ENCODE data around the gene NLRC5.

Gene NLRC5

GRCh38 chr16:56950455-56950854 is 38.9 kb upstream of the NLRC5 start:
- Mint-ChIP-seq H3K27me3 (no peaks in the 10 kb centered on the region), H3K9me3 (no peaks in the 10 kb centered on the region), H3K4me1 (ENCODE audit: low read depth) (peaks cover 61% of the 10 kb centered on the region), H3K27ac (peak overlapping the region; percentile 69), H3K4me3 (no peak overlapping the region), H3K36me3 (ENCODE audit: low read depth) (peaks cover 14% of the 10 kb centered on the region)
- intact Hi-C loops (cut with micrococcal nuclease), result no loop called here

GRCh38 chr16:56950881-56951771 is 38.2 kb upstream of the NLRC5 start:
- peak overlapping the region; percentile 69 for H3K27ac Mint-ChIP-seq
- intact Hi-C loops (cut with micrococcal nuclease), result no loop called here

GRCh38 chr16:56953006-56953405 is 36.4 kb upstream of the NLRC5 start:
- Mint-ChIP-seq H3K9me3 (no peaks in the 10 kb centered on the region), H3K27ac (peak overlapping the region; percentile 21), H3K4me1 (ENCODE audit: low read depth) (peaks cover 46% of the 10 kb centered on the region), H3K27me3 (no peaks in the 10 kb centered on the region), H3K36me3 (ENCODE audit: low read depth) (peaks cover 7% of the 10 kb centered on the region), H3K4me3 (no peak overlapping the region)
- intact Hi-C loops (cut with micrococcal nuclease), result no loop called here

More at GRCh38 chr16:56950881-56951771, 38.2 kb upstream of the NLRC5 start:
- Mint-ChIP-seq H3K4me1 (ENCODE audit: low read depth) (peaks cover 61% of the 10 kb centered on the region), H3K27me3 (no peaks in the 10 kb centered on the region), H3K36me3 (ENCODE audit: low read depth) (peaks cover 9% of the 10 kb centered on the region), H3K4me3 (peak overlapping the region; percentile 18), H3K9me3 (no peaks in the 10 kb centered on the region)

GRCh38 chr16:56956076-56956475 is 33.3 kb upstream of the NLRC5 start:
- Mint-ChIP-seq H3K9me3 (no peaks in the 10 kb centered on the region), H3K4me3 (no peak overlapping the region), H3K4me1 (ENCODE audit: low read depth) (peaks cover 42% of the 10 kb centered on the region), H3K27ac (no peak overlapping the region), H3K27me3 (peaks cover 2% of the 10 kb centered on the region), H3K36me3 (ENCODE audit: low read depth) (no peaks in the 10 kb centered on the region)
- intact Hi-C loops (cut with micrococcal nuclease), result no loop called here

- Mint-ChIP-seq H3K9me3 (no peaks in the 10 kb centered on the region), H3K4me1 (ENCODE audit: low read depth) (peaks cover 42% of the 10 kb centered on the region), H3K27me3 (peaks cover 2% of the 10 kb centered on the region), H3K27ac (no peak overlapping the region), H3K36me3 (ENCODE audit: low read depth) (no peaks in the 10 kb centered on the region), H3K4me3 (no peak overlapping the region)
- intact Hi-C loops (cut with micrococcal nuclease), result no loop called here
These were observed 32.6 kb upstream of the NLRC5 start for GRCh38 chr16:56956756-56957155.

GRCh38 chr16:56960681-56961281 is 28.6 kb upstream of the NLRC5 start:
- Mint-ChIP-seq H3K4me1 (ENCODE audit: low read depth) (peaks cover 50% of the 10 kb centered on the region), H3K27me3 (peaks cover 4% of the 10 kb centered on the region), H3K27ac (no peak overlapping the region), H3K9me3 (no peaks in the 10 kb centered on the region), H3K36me3 (ENCODE audit: low read depth) (no peaks in the 10 kb centered on the region), H3K4me3 (no peak overlapping the region)
- intact Hi-C loops (cut with micrococcal nuclease), result loop anchor here (10.0 kb wide), 1 partner anchor 204 kb away; no protein-coding TSS in a partner anchor

GRCh38 chr16:56961386-56961785 is 28.0 kb upstream of the NLRC5 start:
- peaks cover 56% of the 10 kb centered on the region for H3K4me1 Mint-ChIP-seq (ENCODE audit: low read depth)
- H3K4me3 Mint-ChIP-seq, result no peak overlapping the region
- no peaks in the 10 kb centered on the region for H3K9me3 Mint-ChIP-seq
- no peaks in the 10 kb centered on the region for H3K36me3 Mint-ChIP-seq (ENCODE audit: low read depth)
- H3K27me3 Mint-ChIP-seq, result peaks cover 4% of the 10 kb centered on the region
- no peak overlapping the region for H3K27ac Mint-ChIP-seq
- intact Hi-C loops (cut with micrococcal nuclease), result loop anchor here (10.0 kb wide), 1 partner anchor 203 kb away; no protein-coding TSS in a partner anchor

- Mint-ChIP-seq H3K9me3 (no peaks in the 10 kb centered on the region), H3K36me3 (ENCODE audit: low read depth) (no peaks in the 10 kb centered on the region), H3K27me3 (peaks cover 4% of the 10 kb centered on the region), H3K27ac (no peak within 1 kb of the TSS), H3K4me3 (no peak within 1 kb of the TSS), H3K4me1 (ENCODE audit: low read depth) (peaks cover 59% of the 10 kb centered on the region)
- intact Hi-C loops (cut with micrococcal nuclease), result loop anchor here (10.0 kb wide), 1 partner anchor 203 kb away; no protein-coding TSS in a partner anchor
These were observed 27.5 kb upstream of the NLRC5 start, which contains the start of gene CETP for GRCh38 chr16:56961851-56962281. Gene CETP, plus strand, starts transcription at chr16:56961950. Its CDS starts 30 bp downstream, at chr16:56961980.

- H3K27ac Mint-ChIP-seq, result peak overlapping the region; percentile 76
- H3K36me3 Mint-ChIP-seq (ENCODE audit: low read depth), result no peaks in the 10 kb centered on the region
- no peaks in the 10 kb centered on the region for H3K9me3 Mint-ChIP-seq
- H3K27me3 Mint-ChIP-seq, result peaks cover 2% of the 10 kb centered on the region
- intact Hi-C loops (cut with micrococcal nuclease), result loop anchor here (1.0 to 10.0 kb wide), 2 partner anchors 81 to 200 kb away; no protein-coding TSS in a partner anchor
- H3K4me3 Mint-ChIP-seq, result no peak overlapping the region
- peaks cover 72% of the 10 kb centered on the region for H3K4me1 Mint-ChIP-seq (ENCODE audit: low read depth)
These were observed 24.9 kb upstream of the NLRC5 start for GRCh38 chr16:56964243-56965148.

- intact Hi-C loops (cut with micrococcal nuclease), result loop anchor here (10.0 kb wide), 1 partner anchor 199 kb away; no protein-coding TSS in a partner anchor
- Mint-ChIP-seq H3K4me3 (no peak overlapping the region), H3K9me3 (no peaks in the 10 kb centered on the region), H3K4me1 (ENCODE audit: low read depth) (peaks cover 63% of the 10 kb centered on the region), H3K27ac (peak overlapping the region; percentile 76), H3K27me3 (peaks cover 2% of the 10 kb centered on the region), H3K36me3 (ENCODE audit: low read depth) (no peaks in the 10 kb centered on the region)
These were observed 23.9 kb upstream of the NLRC5 start for GRCh38 chr16:56965149-56966092.

GRCh38 chr16:56966093-56966475 is 23.3 kb upstream of the NLRC5 start:
- Mint-ChIP-seq H3K27me3 (peaks cover 2% of the 10 kb centered on the region), H3K27ac (peak overlapping the region; percentile 76), H3K4me3 (no peak overlapping the region), H3K36me3 (ENCODE audit: low read depth) (no peaks in the 10 kb centered on the region), H3K4me1 (ENCODE audit: low read depth) (peaks cover 56% of the 10 kb centered on the region), H3K9me3 (no peaks in the 10 kb centered on the region)
- intact Hi-C loops (cut with micrococcal nuclease), result loop anchor here (10.0 kb wide), 1 partner anchor 199 kb away; no protein-coding TSS in a partner anchor

- Mint-ChIP-seq H3K4me1 (ENCODE audit: low read depth) (peaks cover 46% of the 10 kb centered on the region), H3K4me3 (no peak overlapping the region), H3K27me3 (peaks cover under 1% of the 10 kb centered on the region), H3K27ac (no peak overlapping the region), H3K9me3 (no peaks in the 10 kb centered on the region), H3K36me3 (ENCODE audit: low read depth) (no peaks in the 10 kb centered on the region)
- intact Hi-C loops (cut with micrococcal nuclease), result loop anchor here (10.0 kb wide), 1 partner anchor 197 kb away; no protein-coding TSS in a partner anchor
These were observed 21.6 kb upstream of the NLRC5 start for GRCh38 chr16:56967733-56968132.
